Astrocyte of the spinal cord (primary cell): ENCODE measurements around the gene HLA-B.
A peak's percentile ranks its signal among the peaks of the same experiment; 100 is the strongest.
"Not testable (repeated sequence)": the region's sequence is repeated elsewhere in the genome, so short reads cannot be mapped to it uniquely, and the experiment has no call there.

Experiments
- DNase-seq: peaks from one replicate; pipeline ENCODE4 v3.0.0; 2011; ENCODE audit warnings: low read depth, low spot score
- H3K4me3 ChIP-seq: 2 replicates; pipeline ENCODE4 v1.5.1; 2011; ENCODE audit warnings: low read depth, mild to moderate bottlenecking, low read length, moderate library complexity
- CTCF ChIP-seq: IDR thresholded peaks from 2 replicates; pipeline ENCODE4 v1.5.1; 2012; ENCODE audit warnings: low read depth, mild to moderate bottlenecking, low read length, inconsistent platforms
- in situ Hi-C: cut with HindIII; loops from 2 replicates; pipeline ENCODE4 v1.10.0; 2017; ENCODE audit warnings: low sequenced_read_pairs

HLA-B gene

GRCh38 chr6:31374118-31374517 is 17.1 kb upstream of the HLA-B start:
- H3K4me3 ChIP-seq, in situ Hi-C loops, DNase-seq: not testable (repeated sequence)
- peak; percentile 49 for TF ChIP-seq CTCF

- H3K4me3 ChIP-seq = no peak overlapping the region
- no peak for TF ChIP-seq CTCF
- no peak for DNase-seq
- in situ Hi-C loops = no loop called here
Observed at GRCh38 chr6:31368461-31368860, 11.5 kb upstream of the HLA-B start.

GRCh38 chr6:31366693-31367470 is 9.9 kb upstream of the HLA-B start:
- in situ Hi-C loops = no loop called here
- no peak overlapping the region for H3K4me3 ChIP-seq
- TF ChIP-seq CTCF = peak; percentile 97
- peak; percentile 84 for DNase-seq

GRCh38 chr6:31365864-31366263 is 8.9 kb upstream of the HLA-B start:
- DNase-seq = no peak
- H3K4me3 ChIP-seq = no peak overlapping the region
- in situ Hi-C loops = no loop called here
- no peak for TF ChIP-seq CTCF

- in situ Hi-C loops = no loop called here
- TF ChIP-seq CTCF = no peak
- no peak overlapping the region for H3K4me3 ChIP-seq
- no peak for DNase-seq
Observed at GRCh38 chr6:31363811-31364210, 6.8 kb upstream of the HLA-B start.

GRCh38 chr6:31362751-31363150 is 5.8 kb upstream of the HLA-B start:
- DNase-seq = no peak
- in situ Hi-C loops = no loop called here
- no peak overlapping the region for H3K4me3 ChIP-seq
- TF ChIP-seq CTCF = no peak
